ENCODE measurements around the gene KIAA0408. TPM values are rescaled to one million over a fixed set of nuclear protein-coding genes. Genes with fewer than 3 reads are reported as not detected.

KIAA0408 gene
- total and polyA plus RNA-seq, 9 of the 15 experiments (the other 6 are each of a cell fraction or from before 2014, with no cell fraction given), result 0.11 TPM; not detected in 8

GRCh38 chr6:127446356-127446755, 12.8 kb downstream of the KIAA0408 start:
- TF ChIP-seq GABPA (tag; conservative IDR thresholded peaks at IDR 0.05; ENCODE audit: low read depth), result peak; percentile 38; the same call in 1 of the 2 replicates
- TF ChIP-seq ETV1 (tag; conservative IDR thresholded peaks at IDR 0.05; ENCODE audit: low read depth), result peak; percentile 66
- TF ChIP-seq MTA2 (IDR thresholded peaks at IDR 0.05; ENCODE audit: low read depth), result no peak
- TF ChIP-seq CEBPB (tag; IDR thresholded peaks at IDR 0.05), result peak; percentile 20; the same call in 1 of the 2 replicates
- Histone ChIP-seq H3K4me3 (no peak overlapping the region), H3K27me3 (ENCODE audit: control insufficient read depth in 2 of 2, insufficient read depth in 2 of 2, low read length in 2 of 2) (no peaks in the 10 kb centered on the region; a peak in 1 of 5 replicates), H3K9ac (ENCODE audit: insufficient read depth in 1 of 2, low read depth in 2 of 2, low read length in 2 of 2) (no peak overlapping the region), H3K27ac (ENCODE audit: extremely low read depth, low read depth, low read length) (no peak overlapping the region), H3K9me1 (ENCODE audit: control insufficient read depth, insufficient read depth, low read length) (no peaks in the 10 kb centered on the region), H4K20me1 (replicated peaks; ENCODE audit: control insufficient read depth, insufficient read depth, low read length) (no peaks in the 10 kb centered on the region), H3K36me3 (ENCODE audit: control insufficient read depth, insufficient read depth, low read length) (no peaks in the 10 kb centered on the region), H2AFZ (ENCODE audit: low read depth, low read length) (no peak overlapping the region), H3K9me3 (replicated peaks; ENCODE audit: control insufficient read depth, insufficient read depth, low read depth, low read length) (no peaks in the 10 kb centered on the region), H3K79me2 (ENCODE audit: control insufficient read depth, insufficient read depth, low read length) (no peaks in the 10 kb centered on the region), H3K4me1 (replicated peaks in 1 of 2; ENCODE audit: control insufficient read depth in 2 of 2, insufficient read depth in 2 of 2, low read length in 2 of 2) (no peaks in the 10 kb centered on the region), H3K4me2 (ENCODE audit: insufficient read depth, low read length) (no peak overlapping the region; the same call in 1 of the 2 replicates)
- FAIRE-seq (no peak), ATAC-seq (no peak), DNase-seq (ENCODE audit: extremely low read depth in 1 of 4, low spot score in 3 of 4) (no peak)
- ChIA-PET POLR2A (no interaction called here), CTCF (ENCODE audit: low intra/inter-chr PET ratio) (no interaction called here)
- 2% methylated on average over 7 of the region's 7 CpGs for WGBS (ENCODE audit: insufficient coverage, low coverage, missing lambda C conversion rate)
- intact Hi-C loops (cut with micrococcal nuclease) (no loop called here), in situ Hi-C loops (cut with MboI) (no loop called here)
- BruUV-seq (replicated peaks), result no TSS peak

GRCh38 chr6:127441881-127442280, 17.3 kb downstream of the KIAA0408 start:
- intact Hi-C loops (cut with micrococcal nuclease), result no loop called here
- no peaks in the 10 kb centered on the region; a peak in 1 of 5 replicates for H3K27me3 ChIP-seq (ENCODE audit: control insufficient read depth in 2 of 2, insufficient read depth in 2 of 2, low read length in 2 of 2)
- H3K36me3 ChIP-seq (ENCODE audit: control insufficient read depth, insufficient read depth, low read length), result no peaks in the 10 kb centered on the region
- no peak for ATAC-seq
- H3K79me2 ChIP-seq (ENCODE audit: control insufficient read depth, insufficient read depth, low read length), result no peaks in the 10 kb centered on the region
- no TSS peak for BruUV-seq (replicated peaks)
- FAIRE-seq, result no peak
- H3K4me2 ChIP-seq (ENCODE audit: insufficient read depth, low read length), result no peak overlapping the region
- H4K20me1 ChIP-seq (replicated peaks; ENCODE audit: control insufficient read depth, insufficient read depth, low read length), result no peaks in the 10 kb centered on the region
- ChIA-PET POLR2A (no interaction called here), CTCF (ENCODE audit: low intra/inter-chr PET ratio) (no interaction called here)
- no peak overlapping the region for H3K4me3 ChIP-seq
- TF ChIP-seq ZNF316 (IDR thresholded peaks at IDR 0.05), result peak; percentile 82
- TF ChIP-seq MAFK (IDR thresholded peaks at IDR 0.05; ENCODE audit: low read length), result peak; percentile 57; the same call in 1 of the 2 replicates
- peak; percentile 62 for TF ChIP-seq MAFG (tag; conservative IDR thresholded peaks at IDR 0.05)
- TF ChIP-seq CC2D1A (IDR thresholded peaks at IDR 0.05), result no peak
- TF ChIP-seq GABPB2 (CRISPR knock-in tag; conservative IDR thresholded peaks at IDR 0.05), result no peak
- TF ChIP-seq SMAD2 (IDR thresholded peaks at IDR 0.05; ENCODE audit: low read depth, low read length), result no peak
- 0 out of 2 replicates have a peak, but pooled peaks have one; percentile 39 for TF ChIP-seq MAFF (IDR thresholded peaks at IDR 0.05; ENCODE audit: low read length)
- TF ChIP-seq C11orf30 (IDR thresholded peaks at IDR 0.05; ENCODE audit: low read depth), result peak; percentile 67; the same call in 1 of the 2 replicates
- no peak for DNase-seq (ENCODE audit: extremely low read depth in 1 of 4, low spot score in 3 of 4)
- H3K9ac ChIP-seq (ENCODE audit: insufficient read depth in 1 of 2, low read depth in 2 of 2, low read length in 2 of 2), result no peak overlapping the region
- in situ Hi-C loops (cut with MboI), result no loop called here
- no peaks in the 10 kb centered on the region for H3K9me1 ChIP-seq (ENCODE audit: control insufficient read depth, insufficient read depth, low read length)
- H3K9me3 ChIP-seq (replicated peaks; ENCODE audit: control insufficient read depth, insufficient read depth, low read depth, low read length), result no peaks in the 10 kb centered on the region
- H2AFZ ChIP-seq (ENCODE audit: low read depth, low read length), result no peak overlapping the region
- WGBS (ENCODE audit: insufficient coverage, low coverage, missing lambda C conversion rate), result 0% methylated on average over 1 of the region's 1 CpG
- H3K27ac ChIP-seq (ENCODE audit: extremely low read depth, low read depth, low read length), result no peak overlapping the region
- no peaks in the 10 kb centered on the region for H3K4me1 ChIP-seq (replicated peaks in 1 of 2; ENCODE audit: control insufficient read depth in 2 of 2, insufficient read depth in 2 of 2, low read length in 2 of 2)
